Mesendoderm (in vitro differentiated cells): ENCODE data around the gene UBE2E2.

Source experiments
- DNase-seq: peaks from one replicate; pipeline ENCODE4 v3.0.0; 2013
- H2AK5ac ChIP-seq: 2 replicates; pipeline ENCODE4 v1.6.1; 2013; ENCODE audit warnings: low read length, inconsistent platforms
- H2BK120ac ChIP-seq: 2 replicates; pipeline ENCODE4 v1.6.1; 2013; ENCODE audit warnings: low read depth, mild to moderate bottlenecking, low read length, moderate library complexity, mixed read lengths
- H2BK15ac ChIP-seq: replicated peaks from 2 replicates; pipeline ENCODE4 v1.6.1; 2013; ENCODE audit warnings: low read depth, mild to moderate bottlenecking, moderate library complexity
- H2BK5ac ChIP-seq: 2 replicates; pipeline ENCODE4 v1.6.1; 2013; ENCODE audit warnings: low read length, inconsistent platforms
- H3K18ac ChIP-seq: 2 replicates; pipeline ENCODE4 v1.6.1; 2013; ENCODE audit warnings: mild to moderate bottlenecking, low read length, mixed read lengths
- H3K23ac ChIP-seq: one replicate; pipeline ENCODE4 v1.6.1; 2013; ENCODE audit warnings: low read length
- H3K27ac ChIP-seq: 2 replicates; pipeline ENCODE4 v1.5.1; 2013; ENCODE audit warnings: low read depth, mild to moderate bottlenecking, inconsistent platforms, low read length, moderate library complexity
- H3K27me3 ChIP-seq: 2 replicates; pipeline ENCODE4 v1.6.1; 2013; ENCODE audit warnings: low read length, control low read depth, mild to moderate bottlenecking, inconsistent platforms; ENCODE audit not compliant: insufficient read depth, poor library complexity
- H3K36me3 ChIP-seq: 2 replicates; pipeline ENCODE4 v1.6.1; 2013; ENCODE audit warnings: low read length, inconsistent platforms; ENCODE audit not compliant: control insufficient read depth, insufficient read depth
- H3K4ac ChIP-seq: one replicate; pipeline ENCODE4 v1.6.1; 2013; ENCODE audit warnings: low read depth, mild to moderate bottlenecking, low read length, moderate library complexity
- H3K4me1 ChIP-seq: 2 replicates; pipeline ENCODE4 v1.6.1; 2013; ENCODE audit warnings: low read depth, low read length, inconsistent platforms; ENCODE audit not compliant: control insufficient read depth
- H3K4me2 ChIP-seq: 2 replicates; pipeline ENCODE4 v1.6.1; 2013; ENCODE audit warnings: low read length
- H3K4me3 ChIP-seq: 2 replicates; pipeline ENCODE4 v1.5.1; 2013; ENCODE audit warnings: mild to moderate bottlenecking, low read length
- H3K56ac ChIP-seq: one replicate; pipeline ENCODE4 v1.6.1; 2013; ENCODE audit warnings: low read length
- H3K79me1 ChIP-seq: 2 replicates; pipeline ENCODE4 v1.6.1; 2013; ENCODE audit warnings: low read length, inconsistent platforms
- H3K79me2 ChIP-seq: 2 replicates; pipeline ENCODE4 v1.6.1; 2013; ENCODE audit warnings: mild to moderate bottlenecking, low read length; ENCODE audit not compliant: control insufficient read depth, insufficient read depth
- H3K9ac ChIP-seq: 2 replicates; pipeline ENCODE4 v1.6.1; 2013; ENCODE audit warnings: low read length, inconsistent platforms
- H4K5ac ChIP-seq: one replicate; pipeline ENCODE4 v1.6.1; 2013; ENCODE audit warnings: low read length
- H4K8ac ChIP-seq: one replicate; pipeline ENCODE4 v1.6.1; 2013; ENCODE audit warnings: low read depth, mild to moderate bottlenecking, control low read depth, low read length, moderate library complexity
- WGBS: extraction: QIAGEN DNeasy Blood & Tissue Kit; methylation state at CpG from one replicate; pipeline ENCODE4 v1.1.7; 2013; ENCODE audit warnings: low lambda C conversion rate, missing lambda C conversion rate; ENCODE audit not compliant: insufficient coverage; ENCODE audit errors: extremely low coverage; 5-methylcytosine and 5-hydroxymethylcytosine counted together

Gene UBE2E2

DNA sequence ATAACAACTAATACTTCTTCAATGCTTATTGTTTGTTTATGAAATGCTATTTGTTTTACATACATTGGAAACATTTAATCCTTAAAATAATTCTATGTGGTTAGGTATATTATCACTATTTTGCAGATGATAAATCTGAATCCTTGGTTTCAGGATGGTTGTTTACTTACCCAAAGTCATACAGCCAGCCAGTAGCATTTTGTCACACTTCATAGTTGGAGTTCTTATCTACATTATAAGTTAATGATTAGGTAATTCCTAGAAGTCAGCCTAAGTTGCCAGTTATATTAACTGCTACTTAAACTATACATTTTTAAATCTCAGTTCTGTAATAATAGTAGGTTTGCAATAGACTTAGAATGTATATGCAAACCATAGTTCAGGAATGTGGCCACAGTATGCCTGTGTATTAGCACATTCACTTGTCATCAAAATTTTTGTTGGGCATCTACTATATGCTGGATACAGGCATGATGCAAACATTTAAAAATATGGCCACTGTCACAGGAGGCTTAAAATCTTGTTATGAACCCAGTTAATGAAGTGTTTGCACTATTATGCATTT is 187.9 kb downstream of the UBE2E2 start:
- Histone ChIP-seq H3K36me3 (no peaks in the 10 kb centered on the region), H3K4me1 (no peaks in the 10 kb centered on the region), H3K27me3 (no peaks in the 10 kb centered on the region), H2AK5ac (no peak overlapping the region), H3K79me2 (no peaks in the 10 kb centered on the region), H3K18ac (no peak overlapping the region), H4K5ac (no peak overlapping the region), H3K4me2 (no peak overlapping the region), H2BK120ac (no peak overlapping the region), H3K9ac (no peak overlapping the region), H3K27ac (no peak overlapping the region), H3K4ac (no peak overlapping the region), H2BK5ac (no peak overlapping the region), H2BK15ac (no peak overlapping the region), H3K56ac (no peak overlapping the region), H3K79me1 (peaks cover 1% of the 10 kb centered on the region), H3K4me3 (no peak overlapping the region), H4K8ac (no peak overlapping the region), H3K23ac (no peak overlapping the region)
- no peak for DNase-seq

GRCh38 chr3:23395115-23395514 is 192.0 kb downstream of the UBE2E2 start:
- no peaks in the 10 kb centered on the region for H3K4me1 ChIP-seq
- H3K79me1 ChIP-seq = peaks cover 1% of the 10 kb centered on the region
- H2BK15ac ChIP-seq = no peak overlapping the region
- no peak overlapping the region for H4K8ac ChIP-seq
- no peaks in the 10 kb centered on the region for H3K79me2 ChIP-seq
- no peak overlapping the region for H4K5ac ChIP-seq
- no peak overlapping the region for H3K56ac ChIP-seq
- H3K36me3 ChIP-seq = no peaks in the 10 kb centered on the region
- H3K4me3 ChIP-seq = no peak overlapping the region
- no peak overlapping the region for H3K4ac ChIP-seq
- H2BK120ac ChIP-seq = no peak overlapping the region
- DNase-seq = no peak
- H3K9ac ChIP-seq = no peak overlapping the region
- H3K23ac ChIP-seq = no peak overlapping the region
- no peak overlapping the region for H3K4me2 ChIP-seq
- no peak overlapping the region for H2AK5ac ChIP-seq
- no peaks in the 10 kb centered on the region for H3K27me3 ChIP-seq
- H3K27ac ChIP-seq = no peak overlapping the region
- no CpG with 5 or more reads among the region's 4 CpGs for WGBS
- no peak overlapping the region for H3K18ac ChIP-seq
- H2BK5ac ChIP-seq = no peak overlapping the region

GRCh38 chr3:23396746-23397145 is 193.6 kb downstream of the UBE2E2 start:
- no peaks in the 10 kb centered on the region for H3K27me3 ChIP-seq
- peaks cover 1% of the 10 kb centered on the region for H3K79me1 ChIP-seq
- H3K36me3 ChIP-seq = no peaks in the 10 kb centered on the region
- H4K8ac ChIP-seq = no peak overlapping the region
- H3K79me2 ChIP-seq = no peaks in the 10 kb centered on the region
- no peak for DNase-seq
- no peak overlapping the region for H3K4me2 ChIP-seq
- no peak overlapping the region for H3K56ac ChIP-seq
- H2BK15ac ChIP-seq = no peak overlapping the region
- H2AK5ac ChIP-seq = no peak overlapping the region
- H3K27ac ChIP-seq = no peak overlapping the region
- H2BK5ac ChIP-seq = no peak overlapping the region
- H3K9ac ChIP-seq = no peak overlapping the region
- WGBS = no CpG with 5 or more reads among the region's 3 CpGs
- H3K4me3 ChIP-seq = no peak overlapping the region
- no peaks in the 10 kb centered on the region for H3K4me1 ChIP-seq
- H3K23ac ChIP-seq = no peak overlapping the region
- no peak overlapping the region for H3K4ac ChIP-seq
- H3K18ac ChIP-seq = no peak overlapping the region
- H4K5ac ChIP-seq = no peak overlapping the region
- H2BK120ac ChIP-seq = no peak overlapping the region

GRCh38 chr3:23399221-23399620 is 196.1 kb downstream of the UBE2E2 start:
- Histone ChIP-seq H3K36me3 (no peaks in the 10 kb centered on the region), H4K5ac (no peak overlapping the region), H3K18ac (no peak overlapping the region), H3K56ac (no peak overlapping the region), H3K4ac (no peak overlapping the region), H3K4me3 (no peak overlapping the region), H2BK120ac (no peak overlapping the region), H4K8ac (no peak overlapping the region), H3K27ac (no peak overlapping the region), H3K79me2 (no peaks in the 10 kb centered on the region), H2BK5ac (no peak overlapping the region), H3K27me3 (no peaks in the 10 kb centered on the region), H3K9ac (no peak overlapping the region), H3K79me1 (no peaks in the 10 kb centered on the region), H3K23ac (no peak overlapping the region), H3K4me2 (no peak overlapping the region), H2BK15ac (no peak overlapping the region), H2AK5ac (no peak overlapping the region), H3K4me1 (no peaks in the 10 kb centered on the region)
- no CpG with 5 or more reads among the region's 1 CpG for WGBS
- DNase-seq = no peak

DNA sequence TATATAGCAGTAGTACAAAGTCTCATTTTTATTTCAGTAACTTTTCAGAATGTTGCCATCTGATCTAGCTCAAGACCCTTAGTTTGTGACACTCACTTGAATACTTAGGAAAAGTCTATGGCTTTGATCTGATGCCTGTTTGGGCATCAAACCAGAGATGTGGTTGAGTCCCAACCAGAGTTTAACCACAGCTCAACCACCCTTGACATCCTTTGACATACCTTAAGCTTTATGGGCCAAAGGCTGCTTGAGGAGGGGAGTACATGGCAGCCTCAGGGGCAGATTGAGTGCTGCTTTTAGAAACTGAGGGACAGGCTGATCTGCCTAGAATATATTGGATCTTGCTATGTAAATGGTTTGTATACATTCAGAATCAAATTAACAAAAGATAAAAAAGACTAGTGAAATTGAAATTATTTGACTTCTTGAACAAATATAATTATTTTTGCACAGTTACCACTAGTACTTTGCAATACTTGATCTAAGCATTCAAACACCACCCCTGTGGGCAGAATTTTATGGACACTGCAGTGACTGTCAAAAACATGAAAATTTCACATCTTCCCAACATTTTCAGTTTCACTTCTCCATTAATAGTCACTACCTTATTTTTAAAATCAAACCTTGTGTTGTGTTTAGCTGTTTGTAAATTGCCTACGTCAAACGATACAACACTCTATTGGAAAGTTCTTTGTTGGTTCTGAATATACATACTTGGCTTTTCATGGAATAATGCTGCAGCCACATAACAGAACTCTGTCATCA is 199.8 kb downstream of the UBE2E2 start:
- Histone ChIP-seq H3K36me3 (no peaks in the 10 kb centered on the region), H3K27ac (no peak overlapping the region), H4K8ac (no peak overlapping the region), H3K9ac (no peak overlapping the region), H2AK5ac (no peak overlapping the region), H3K4me1 (no peaks in the 10 kb centered on the region), H2BK15ac (no peak overlapping the region), H2BK120ac (no peak overlapping the region), H3K56ac (no peak overlapping the region), H3K79me2 (no peaks in the 10 kb centered on the region), H3K79me1 (no peaks in the 10 kb centered on the region), H3K27me3 (no peaks in the 10 kb centered on the region), H2BK5ac (no peak overlapping the region), H3K23ac (no peak overlapping the region), H3K4me3 (no peak overlapping the region), H3K4me2 (no peak overlapping the region), H3K18ac (no peak overlapping the region), H3K4ac (no peak overlapping the region), H4K5ac (no peak overlapping the region)
- no peak for DNase-seq
- WGBS = no CpG with 5 or more reads among the region's 2 CpGs

DNA sequence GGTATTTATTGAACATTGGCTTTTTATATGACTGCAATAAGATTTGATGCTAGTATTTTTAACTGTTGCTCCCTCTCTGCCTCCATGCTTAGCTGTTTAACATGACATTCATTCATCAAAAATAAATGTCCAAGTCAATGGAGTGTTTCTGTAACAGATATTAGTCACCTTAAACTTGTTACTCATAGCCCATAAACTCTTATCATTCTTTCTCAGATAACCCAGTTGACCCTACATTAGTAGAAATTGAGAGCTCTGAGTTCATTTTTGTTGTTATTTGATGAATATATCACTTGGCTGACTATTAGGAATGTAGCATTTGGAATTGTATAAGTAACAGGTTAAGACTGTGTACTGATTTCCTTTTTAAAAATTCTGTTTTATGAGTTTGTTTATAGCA is 201.1 kb downstream of the UBE2E2 start:
- Histone ChIP-seq H3K27me3 (no peaks in the 10 kb centered on the region), H3K4me3 (no peak overlapping the region), H3K4ac (no peak overlapping the region), H3K4me2 (no peak overlapping the region), H3K27ac (no peak overlapping the region), H2BK15ac (no peak overlapping the region), H3K56ac (no peak overlapping the region), H4K5ac (no peak overlapping the region), H3K18ac (no peak overlapping the region), H3K36me3 (no peaks in the 10 kb centered on the region), H3K9ac (no peak overlapping the region), H2BK5ac (no peak overlapping the region), H4K8ac (no peak overlapping the region), H2BK120ac (no peak overlapping the region), H3K79me2 (no peaks in the 10 kb centered on the region), H3K4me1 (no peaks in the 10 kb centered on the region), H2AK5ac (no peak overlapping the region), H3K79me1 (no peaks in the 10 kb centered on the region), H3K23ac (no peak overlapping the region)
- DNase-seq = no peak
